ENCODE measurements around the gene NHLRC3. TPM values are rescaled to one million over a fixed set of nuclear protein-coding genes. Genes with fewer than 3 reads are reported as not detected.

Gene NHLRC3
- total RNA-seq, 4 donors from 2014 or later = 19.2 to 25.1 (median 21.9) TPM

- TF ChIP-seq, protein P1, sequence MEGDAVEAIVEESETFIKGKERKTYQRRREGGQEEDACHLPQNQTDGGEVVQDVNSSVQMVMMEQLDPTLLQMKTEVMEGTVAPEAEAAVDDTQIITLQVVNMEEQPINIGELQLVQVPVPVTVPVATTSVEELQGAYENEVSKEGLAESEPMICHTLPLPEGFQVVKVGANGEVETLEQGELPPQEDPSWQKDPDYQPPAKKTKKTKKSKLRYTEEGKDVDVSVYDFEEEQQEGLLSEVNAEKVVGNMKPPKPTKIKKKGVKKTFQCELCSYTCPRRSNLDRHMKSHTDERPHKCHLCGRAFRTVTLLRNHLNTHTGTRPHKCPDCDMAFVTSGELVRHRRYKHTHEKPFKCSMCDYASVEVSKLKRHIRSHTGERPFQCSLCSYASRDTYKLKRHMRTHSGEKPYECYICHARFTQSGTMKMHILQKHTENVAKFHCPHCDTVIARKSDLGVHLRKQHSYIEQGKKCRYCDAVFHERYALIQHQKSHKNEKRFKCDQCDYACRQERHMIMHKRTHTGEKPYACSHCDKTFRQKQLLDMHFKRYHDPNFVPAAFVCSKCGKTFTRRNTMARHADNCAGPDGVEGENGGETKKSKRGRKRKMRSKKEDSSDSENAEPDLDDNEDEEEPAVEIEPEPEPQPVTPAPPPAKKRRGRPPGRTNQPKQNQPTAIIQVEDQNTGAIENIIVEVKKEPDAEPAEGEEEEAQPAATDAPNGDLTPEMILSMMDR (IDR thresholded peaks at IDR 0.05) = no peak
- no peak for TF ChIP-seq POLR2A (IDR thresholded peaks at IDR 0.05)
- TF ChIP-seq EP300 (IDR thresholded peaks at IDR 0.05) = no peak
- DNase-seq (ENCODE audit: low spot score in 2 of 2) = no peak
- Histone ChIP-seq H3K27me3 (no peaks in the 10 kb centered on the region), H3K36me3 (peaks cover 0 to 27% (median 0%) of the 10 kb centered on the region in 3 donors), H3K4me1 (peaks cover 0 to 4% (median 0%) of the 10 kb centered on the region in 4 donors), H3K27ac (no peak overlapping the region), H3K4me3 (no peak overlapping the region), H3K9me3 (no peaks in the 10 kb centered on the region)
- WGBS, 2 donors = 89 to 92% methylated on average over 3 of the region's 3 CpGs
These were observed 11.0 kb downstream of the NHLRC3 start for GRCh38 chr13:39049274-39049673.

- TF ChIP-seq EP300 (IDR thresholded peaks at IDR 0.05) (no peak), POLR2A (IDR thresholded peaks at IDR 0.05) (no peak)
- TF ChIP-seq, protein P1 (IDR thresholded peaks at IDR 0.05) = peak; percentile 16 to 39 (median 35)
- Histone ChIP-seq H3K27me3 (no peaks in the 10 kb centered on the region), H3K36me3 (peaks cover 0 to 12% (median 0%) of the 10 kb centered on the region in 3 donors), H3K27ac (no peak overlapping the region), H3K4me3 (peak overlapping the region in 1 of 4 donors; percentile 37), H3K4me1 (peaks cover 0 to 4% (median 0%) of the 10 kb centered on the region in 4 donors), H3K9me3 (no peaks in the 10 kb centered on the region)
- DNase-seq (ENCODE audit: low spot score in 2 of 2) = no peak
- WGBS, 2 donors = 26 to 34% methylated on average over 1 of the region's 1 CpG
These were observed 12.9 kb downstream of the NHLRC3 start for GRCh38 chr13:39051157-39051556.

DNA sequence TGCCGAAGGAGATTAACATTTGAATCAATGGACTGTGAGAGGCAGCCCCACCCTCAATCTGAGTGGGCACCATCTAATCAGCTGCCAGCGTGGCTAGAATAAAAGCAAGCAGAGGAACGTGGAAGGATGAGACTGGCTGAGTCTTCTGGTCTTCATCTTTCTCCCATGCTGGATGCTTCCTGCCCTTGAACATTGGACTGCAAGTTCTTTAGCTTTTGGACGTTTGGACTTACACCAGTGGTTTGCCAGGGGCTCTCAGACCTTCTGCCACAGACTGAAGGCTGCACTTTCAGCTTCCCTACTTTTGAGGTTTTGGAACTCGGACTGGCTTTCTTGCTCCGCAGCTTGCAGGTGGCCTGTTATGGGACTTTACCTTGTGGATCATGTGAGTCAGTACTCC lies 14.7 kb downstream of the NHLRC3 start:
- TF ChIP-seq, protein P1 (IDR thresholded peaks at IDR 0.05) = no peak
- TF ChIP-seq POLR2A (IDR thresholded peaks at IDR 0.05) = no peak
- TF ChIP-seq EP300 (IDR thresholded peaks at IDR 0.05) = no peak
- H3K27ac ChIP-seq = no peak overlapping the region
- 59 to 61% methylated on average over 6 of the region's 6 CpGs for WGBS, 2 donors
- no peaks in the 10 kb centered on the region for H3K27me3 ChIP-seq
- no peak overlapping the region for H3K4me3 ChIP-seq
- H3K36me3 ChIP-seq = peaks cover 0 to 14% (median 0%) of the 10 kb centered on the region in 3 donors
- DNase-seq (ENCODE audit: low spot score in 2 of 2) = no peak
- H3K9me3 ChIP-seq = no peaks in the 10 kb centered on the region
- H3K4me1 ChIP-seq = peaks cover 0 to 4% (median 0%) of the 10 kb centered on the region in 4 donors

- DNase-seq (ENCODE audit: low spot score in 2 of 2) = no peak
- H3K36me3 ChIP-seq = peaks cover 0 to 14% (median 0%) of the 10 kb centered on the region in 3 donors
- H3K4me3 ChIP-seq = no peak overlapping the region
- H3K27ac ChIP-seq = no peak overlapping the region
- no peaks in the 10 kb centered on the region for H3K27me3 ChIP-seq
- peaks cover 0 to 4% (median 0%) of the 10 kb centered on the region in 4 donors for H3K4me1 ChIP-seq
- no peaks in the 10 kb centered on the region for H3K9me3 ChIP-seq
- TF ChIP-seq, protein P1 (IDR thresholded peaks at IDR 0.05) = no peak
- TF ChIP-seq EP300 (IDR thresholded peaks at IDR 0.05) (no peak), POLR2A (IDR thresholded peaks at IDR 0.05) (no peak)
- 82% methylated on average over 3 of the region's 3 CpGs for WGBS, 2 donors
These were observed 15.9 kb downstream of the NHLRC3 start for GRCh38 chr13:39054112-39054511.

- peaks cover 0 to 4% (median 0%) of the 10 kb centered on the region in 4 donors for H3K4me1 ChIP-seq
- H3K4me3 ChIP-seq = no peak overlapping the region
- TF ChIP-seq POLR2A (IDR thresholded peaks at IDR 0.05) (no peak), EP300 (IDR thresholded peaks at IDR 0.05) (no peak)
- TF ChIP-seq, protein P1 (IDR thresholded peaks at IDR 0.05) = no peak
- no peak for DNase-seq (ENCODE audit: low spot score in 2 of 2)
- H3K36me3 ChIP-seq = peaks cover 0 to 14% (median 0%) of the 10 kb centered on the region in 3 donors
- H3K9me3 ChIP-seq = peaks cover 0 to 4% (median 2%) of the 10 kb centered on the region in 4 donors
- H3K27ac ChIP-seq = no peak overlapping the region
- 95 to 97% methylated on average over 1 of the region's 1 CpG for WGBS, 2 donors
- H3K27me3 ChIP-seq = no peaks in the 10 kb centered on the region
These were observed 17.8 kb downstream of the NHLRC3 start for GRCh38 chr13:39056018-39056417.
